K562 (cell line): Measurements from ENCODE around the gene CCDC28B. TPM values are rescaled to one million over a fixed set of nuclear protein-coding genes. Genes with fewer than 3 reads are reported as not detected.

ENCODE experiments used
- ATAC-seq: fragments of 200-7000 bp; cut with Tn5 transposase; 3 replicates; pipeline ENCODE4 v1.9.1; 2020; ENCODE audit warnings: moderate library complexity
- BruUV-seq: library from RNA; stranded (reverse); fragments of 400-500 nt; replicated peaks from 2 replicates; lab custom pipeline; 2021; lab: Mats Ljungman, UMichigan
- CTCF ChIA-PET: fragments of 300-600 bp; formaldehyde crosslinking; extraction: SDS; loops from one replicate; lab custom pipeline; 2021; ENCODE audit warnings: low intra/inter-chr PET ratio; lab: Yijun Ruan, JAX
- POLR2A ChIA-PET: fragments of 300-600, 350-650 bp; sonication (Branson Sonifier 250); formaldehyde crosslinking; extraction: SDS; loops from one replicate; lab custom pipeline; 2021; ENCODE audit warnings: antibody characterized with exemption, inconsistent platforms; lab: Yijun Ruan, JAX
- DNase-seq, 4 experiments: peaks; one replicate each; pipeline versions ENCODE4 v3.0.0 to v3.0.0-alpha.2; 2011 to 2018; ENCODE audit warnings: low spot score in 3 of 4, mixed read lengths in 3 of 4; ENCODE audit errors: extremely low read depth in 1 of 4
- FAIRE-seq: peaks from 2 replicates; lab custom pipeline; 2011; peaks lifted over from hg19 to GRCh38; lab: Jason Lieb, UNC
- H2AFZ ChIP-seq: 2 replicates; pipeline ENCODE4 v1.6.0; 2011; ENCODE audit warnings: low read depth, low read length, control low read depth, inconsistent platforms
- H3K27ac ChIP-seq: fragments of 200-600 bp; 3 replicates; pipeline ENCODE4 v1.8.0; 2011; ENCODE audit warnings: low read depth, mild to moderate bottlenecking, control low read depth, inconsistent platforms, low read length, moderate library complexity, mixed read lengths; ENCODE audit errors: extremely low read depth
- H3K27me3 ChIP-seq, 2 experiments: fragments of 300-600 bp in 1 of 2; 2 replicates in 1 of 2; 3 replicates in 1 of 2; pipeline versions ENCODE4 v1.6.0 to v1.8.0; 2011; ENCODE audit warnings: inconsistent platforms in 2 of 2, low read length in 2 of 2, mild to moderate bottlenecking in 1 of 2, mixed read lengths in 1 of 2, moderate library complexity in 1 of 2; ENCODE audit not compliant: control insufficient read depth in 2 of 2, insufficient read depth in 2 of 2
- H3K36me3 ChIP-seq: fragments of 300-600 bp; 3 replicates; pipeline ENCODE4 v1.8.0; 2011; ENCODE audit warnings: mild to moderate bottlenecking, low read length, inconsistent platforms; ENCODE audit not compliant: control insufficient read depth, insufficient read depth
- H3K4me1 ChIP-seq, 2 experiments: fragments of 200-600 bp in 1 of 2; replicated peaks in 1 of 2; 2 replicates in 1 of 2; 3 replicates in 1 of 2; pipeline versions ENCODE4 v1.5.1 to v1.8.0; 2011; ENCODE audit warnings: inconsistent platforms in 2 of 2, low read length in 2 of 2, mild to moderate bottlenecking in 1 of 2, mixed read lengths in 1 of 2, moderate library complexity in 1 of 2; ENCODE audit not compliant: control insufficient read depth in 2 of 2, insufficient read depth in 2 of 2
- H3K4me2 ChIP-seq: 2 replicates; pipeline ENCODE4 v1.6.1; 2011; ENCODE audit warnings: low read length, control low read depth, inconsistent platforms, mixed read lengths; ENCODE audit not compliant: insufficient read depth
- H3K4me3 ChIP-seq: fragments of 200-600 bp; sonication (generic), shearing (Covaris generic); 2 replicates; pipeline ENCODE4 v1.5.1; 2016; ENCODE audit warnings: control low read depth, inconsistent platforms
- H3K79me2 ChIP-seq: fragments of 200-600 bp; 3 replicates; pipeline ENCODE4 v1.8.0; 2011; ENCODE audit warnings: low read length, inconsistent platforms; ENCODE audit not compliant: control insufficient read depth, insufficient read depth
- H3K9ac ChIP-seq, 2 experiments: 2 replicates each; pipeline versions ENCODE4 v1.6.0 to v1.6.1; 2011; ENCODE audit warnings: low read depth in 2 of 2, low read length in 2 of 2, control low read depth in 1 of 2, inconsistent platforms in 1 of 2, mild to moderate bottlenecking in 1 of 2, mixed read lengths in 1 of 2; ENCODE audit not compliant: insufficient read depth in 1 of 2
- H3K9me1 ChIP-seq: one replicate; pipeline ENCODE4 v1.6.0; 2011; ENCODE audit warnings: inconsistent platforms, mild to moderate bottlenecking, low read length, moderate library complexity; ENCODE audit not compliant: control insufficient read depth, insufficient read depth
- H3K9me3 ChIP-seq: replicated peaks from 2 replicates; pipeline ENCODE4 v1.5.1; 2011; ENCODE audit warnings: low read depth, low read length, inconsistent platforms; ENCODE audit not compliant: control insufficient read depth, insufficient read depth
- H4K20me1 ChIP-seq: replicated peaks from 2 replicates; pipeline ENCODE4 v1.6.1; 2011; ENCODE audit warnings: low read length, inconsistent platforms, mixed read lengths; ENCODE audit not compliant: control insufficient read depth, insufficient read depth
- ARID2 ChIP-seq: fragments of 450-650 bp; IDR thresholded peaks from 2 replicates; pipeline ENCODE4 v1.6.1; 2017; ENCODE audit warnings: antibody characterized with exemption, mild to moderate bottlenecking
- ESRRB ChIP-seq: fragments of 250-450 bp; sonication (Bioruptor Pico); IDR thresholded peaks from 2 replicates; pipeline ENCODE4 v1.5.0; 2020; ENCODE audit warnings: mild to moderate bottlenecking, moderate library complexity, borderline replicate concordance
- KAT7 ChIP-seq: sonication (generic); formaldehyde crosslinking; IDR thresholded peaks from 2 replicates; pipeline ENCODE4 v1.8.0; 2022; ENCODE audit warnings: missing genetic modification reagents, mild to moderate bottlenecking, borderline replicate concordance
- KDM4B ChIP-seq, 2 experiments: fragments of 450-650 bp in 1 of 2; sonication (generic) in 1 of 2; IDR thresholded peaks; 2 replicates each; pipeline ENCODE4 v1.6.1; 2016 to 2017; ENCODE audit warnings: borderline replicate concordance in 2 of 2, antibody characterized with exemption in 1 of 2, low read depth in 1 of 2, mild to moderate bottlenecking in 1 of 2
- KHSRP ChIP-seq: fragments of 450-650 bp; IDR thresholded peaks from 2 replicates; pipeline ENCODE4 v1.6.1; 2017
- MYNN ChIP-seq, 2 experiments: sonication (generic); formaldehyde crosslinking in 1 of 2; IDR thresholded peaks; 2 replicates each; pipeline versions ENCODE4 v1.5.0 to v1.6.1; 2016 to 2020; ENCODE audit warnings: antibody characterized with exemption in 1 of 2, missing genetic modification reagents in 1 of 2
- POLR2A ChIP-seq: fragments of 450-650 bp; conservative IDR thresholded peaks from 2 replicates; pipeline ENCODE4 v1.6.1; 2016
- POLR2AphosphoS2 ChIP-seq: IDR thresholded peaks from 2 replicates; pipeline ENCODE4 v1.6.1; 2012; ENCODE audit warnings: low read length, improper control_type of control experiment
- POLR2G ChIP-seq: fragments of 200-400 bp; formaldehyde crosslinking; IDR thresholded peaks from 2 replicates; pipeline ENCODE4 v1.6.1; 2017; ENCODE audit warnings: low read depth, mild to moderate bottlenecking, antibody characterized with exemption, low read length, moderate library complexity
- RBFOX2 ChIP-seq: fragments of 200-400 bp; formaldehyde crosslinking; IDR thresholded peaks from 2 replicates; pipeline ENCODE4 v1.6.1; 2017; ENCODE audit warnings: low read depth, mild to moderate bottlenecking, low read length, moderate library complexity
- TCF7L2 ChIP-seq: fragments of 150-350 bp; IDR thresholded peaks from 2 replicates; pipeline ENCODE4 v1.6.1; 2016; ENCODE audit warnings: low read depth, mild to moderate bottlenecking, low read length, moderate library complexity
- ZNF184 ChIP-seq: sonication (generic); formaldehyde crosslinking; IDR thresholded peaks from 2 replicates; pipeline ENCODE4 v1.5.0; 2020; ENCODE audit warnings: missing genetic modification reagents
- ZNF282 ChIP-seq: sonication (generic); formaldehyde crosslinking; IDR thresholded peaks from 2 replicates; pipeline ENCODE4 v1.8.1; 2023; ENCODE audit warnings: missing genetic modification reagents
- WGBS: fragments of 100-300 bp; shearing (Covaris generic); methylation state at CpG from one replicate; pipeline ENCODE4 v1.1.6; 2016; ENCODE audit warnings: low coverage, mixed read lengths; ENCODE audit not compliant: insufficient coverage; ENCODE audit errors: missing lambda C conversion rate; 5-methylcytosine and 5-hydroxymethylcytosine counted together
- in situ Hi-C: fragments of 300-500 bp; cut with MboI; formaldehyde crosslinking; loops from 4 replicates; pipeline ENCODE4 v1.15.0; 2018; ENCODE audit warnings: inconsistent platforms, mixed read lengths
- intact Hi-C: fragments of 100-400 bp; cut with micrococcal nuclease; formaldehyde crosslinking; loops from 2 replicates; pipeline ENCODE4 v1.14.2; 2022
- polyA plus RNA-seq, 8 experiments: library from polyadenylated mRNA; depleted of rRNA in 4 of 8; stranded (reverse) in 5 of 8; unstranded in 3 of 8; fragments of >200 nt; fragmentation: Nextera tagmentation in 2 of 8; fragmentation: Illumina TruSeq in 1 of 8; extraction: Ambion mirVana in 2 of 8; extraction: Trizol in 1 of 8; gene quantifications; 2 replicates each; pipeline versions ENCODE4 v1.2.1 to v1.2.3, GENCODE V29; 2011 to 2014; ENCODE audit warnings: inconsistent platforms in 1 of 8, missing spikeins in 1 of 8
- total RNA-seq, 7 experiments: library from RNA; depleted of rRNA in 6 of 7; stranded (reverse); fragments of >200 nt in 6 of 7; fragmentation: Illumina TruSeq in 2 of 7; extraction: Trizol in 2 of 7; gene quantifications; 2 replicates each; pipeline versions ENCODE4 v1.2.1 to v1.2.3, GENCODE V29; 2011 to 2021; ENCODE audit warnings: low replicate concordance in 1 of 7
- TF ChIP-seq, protein P1 (sequence below): fragments of 250-450 bp; sonication (Bioruptor Pico); IDR thresholded peaks from 2 replicates; pipeline ENCODE4 v1.4.0; 2020; ENCODE audit warnings: mild to moderate bottlenecking

The CCDC28B gene
- total and polyA plus RNA-seq, 9 of the 15 experiments (the other 6 are each of a cell fraction or from before 2014, with no cell fraction given) = 5.7 to 54.5 (median 31.7) TPM

DNA sequence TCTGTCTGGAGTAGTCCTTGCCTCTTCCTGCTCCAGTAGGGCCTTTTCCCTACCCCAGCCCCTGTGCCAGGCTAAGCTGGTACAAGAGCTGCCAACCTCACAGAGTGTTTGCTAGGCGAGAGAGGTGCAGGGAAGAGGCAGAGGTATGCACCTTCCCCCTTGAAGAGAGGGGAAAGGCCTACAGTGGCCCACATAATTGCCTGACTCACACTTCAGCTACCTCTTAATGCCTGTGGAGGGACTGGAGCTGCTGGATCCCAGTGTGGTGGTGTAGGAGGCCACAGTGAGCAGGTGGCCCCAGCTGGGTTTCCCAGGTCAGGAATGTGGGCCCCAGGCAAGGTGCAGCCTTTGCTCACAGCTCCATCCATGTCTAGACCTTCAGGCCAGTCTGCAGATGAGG is 3.3 kb upstream of the CCDC28B start:
- ATAC-seq = no peak

DNA sequence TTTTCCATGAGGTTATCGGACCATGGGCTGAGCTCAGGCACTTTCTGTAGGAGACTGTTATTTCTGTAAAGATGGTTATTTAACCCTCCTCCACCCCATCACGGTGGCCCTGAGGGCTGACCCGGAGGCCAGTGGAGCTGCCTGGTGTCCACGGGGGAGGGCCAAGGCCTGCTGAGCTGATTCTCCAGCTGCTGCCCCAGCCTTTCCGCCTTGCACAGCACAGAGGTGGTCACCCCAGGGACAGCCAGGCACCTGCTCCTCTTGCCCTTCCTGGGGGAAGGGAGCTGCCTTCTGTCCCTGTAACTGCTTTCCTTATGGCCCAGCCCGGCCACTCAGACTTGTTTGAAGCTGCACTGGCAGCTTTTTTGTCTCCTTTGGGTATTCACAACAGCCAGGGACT is 2.6 kb upstream of the CCDC28B start:
- Histone ChIP-seq H3K9me1 (peaks cover 3% of the 10 kb centered on the region), H3K9ac (peak overlapping the region in 1 of 2 experiments; percentile 77; a peak in 1 of 4 replicates), H3K4me3 (no peak overlapping the region), H3K36me3 (peaks cover 57% of the 10 kb centered on the region), H2AFZ (no peak overlapping the region), H4K20me1 (no peaks in the 10 kb centered on the region; the same call in none of the 2 replicates), H3K79me2 (peaks cover 13% of the 10 kb centered on the region; the same call in 2 of the 3 replicates), H3K27me3 (no peaks in the 10 kb centered on the region), H3K9me3 (no peaks in the 10 kb centered on the region), H3K4me1 (peaks cover 16 to 39% of the 10 kb centered on the region in 2 experiments), H3K4me2 (no peak overlapping the region), H3K27ac (no peak overlapping the region; the same call in 2 of the 3 replicates)
- TF ChIP-seq KHSRP (no peak), ESRRB (no peak), POLR2G (peak; percentile 75), KDM4B (IDR thresholded peaks at IDR 0.05; ENCODE audit: borderline replicate concordance in 2 of 2, low read depth in 1 of 2) (no peak), RBFOX2 (peak; percentile 59), ARID2 (no peak), TCF7L2 (no peak), KAT7 (no peak)
- TF ChIP-seq, protein P1, sequence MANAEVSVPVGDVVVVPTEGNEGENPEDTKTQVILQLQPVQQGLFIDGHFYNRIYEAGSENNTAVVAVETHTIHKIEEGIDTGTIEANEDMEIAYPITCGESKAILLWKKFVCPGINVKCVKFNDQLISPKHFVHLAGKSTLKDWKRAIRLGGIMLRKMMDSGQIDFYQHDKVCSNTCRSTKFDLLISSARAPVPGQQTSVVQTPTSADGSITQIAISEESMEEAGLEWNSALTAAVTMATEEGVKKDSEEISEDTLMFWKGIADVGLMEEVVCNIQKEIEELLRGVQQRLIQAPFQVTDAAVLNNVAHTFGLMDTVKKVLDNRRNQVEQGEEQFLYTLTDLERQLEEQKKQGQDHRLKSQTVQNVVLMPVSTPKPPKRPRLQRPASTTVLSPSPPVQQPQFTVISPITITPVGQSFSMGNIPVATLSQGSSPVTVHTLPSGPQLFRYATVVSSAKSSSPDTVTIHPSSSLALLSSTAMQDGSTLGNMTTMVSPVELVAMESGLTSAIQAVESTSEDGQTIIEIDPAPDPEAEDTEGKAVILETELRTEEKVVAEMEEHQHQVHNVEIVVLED (CRISPR knock-in tag) = no peak
- ATAC-seq (no peak), DNase-seq (no peak), FAIRE-seq (no peak)
- ChIA-PET POLR2A (interaction anchor here (0.7 to 10.8 kb wide), 11 partner anchors 11 to 138 kb away, joined by 3 to 201 read pairs (median 4); partner anchors contain the start of genes DCDC2B, IQCC, KPNA6 and MARCKSL1), CTCF (no interaction called here)
- 60% methylated on average over 6 of the region's 6 CpGs for WGBS
- intact Hi-C loops (no loop called here), in situ Hi-C loops (no loop called here)
- BruUV-seq = no TSS peak

More for the DNA sequence above, 3.3 kb upstream of the CCDC28B start:
- CTCF ChIA-PET = no interaction called here
- POLR2A ChIA-PET = interaction anchor here (0.6 to 10.8 kb wide), 10 partner anchors 11 to 202 kb away, joined by 3 to 201 read pairs (median 4); partner anchors contain the start of genes DCDC2B, IQCC, MARCKSL1 and TXLNA
- no peak overlapping the region for H2AFZ ChIP-seq
- H4K20me1 ChIP-seq = no peaks in the 10 kb centered on the region; the same call in none of the 2 replicates
- 100% methylated on average over 1 of the region's 1 CpG for WGBS
- 0 out of 2 replicates have a peak, but pooled peaks have one; percentile 10 for TF ChIP-seq MYNN (IDR thresholded peaks at IDR 0.05)
- TF ChIP-seq MYNN (CRISPR knock-in tag; IDR thresholded peaks at IDR 0.05) = no peak
- TF ChIP-seq POLR2AphosphoS2 = 0 out of 2 replicates have a peak, but pooled peaks have one; percentile 79
- no peak for TF ChIP-seq ZNF184 (CRISPR knock-in tag)
- 0 out of 2 replicates have a peak, but pooled peaks have one; percentile 29 for TF ChIP-seq ZNF282 (CRISPR knock-in tag)
- TF ChIP-seq POLR2A = peak; percentile 44; the same call in 1 of the 2 replicates
- H3K27ac ChIP-seq = peak overlapping the region; percentile 7; the same call in 1 of the 3 replicates
- no peak overlapping the region for H3K4me2 ChIP-seq
- peaks cover 12% of the 10 kb centered on the region; the same call in 2 of the 3 replicates for H3K79me2 ChIP-seq
- FAIRE-seq (no peak), DNase-seq (no peak)
- peak overlapping the region in 1 of 2 experiments; percentile 3; a peak in 1 of 4 replicates for H3K9ac ChIP-seq
- H3K27me3 ChIP-seq = no peaks in the 10 kb centered on the region
- no TSS peak for BruUV-seq
- in situ Hi-C loops = no loop called here
- intact Hi-C loops = no loop called here
- H3K4me1 ChIP-seq = peaks cover 11 to 37% of the 10 kb centered on the region in 2 experiments
- H3K36me3 ChIP-seq = peaks cover 65% of the 10 kb centered on the region
- H3K9me1 ChIP-seq = peaks cover 3% of the 10 kb centered on the region
- H3K4me3 ChIP-seq = no peak overlapping the region
- no peaks in the 10 kb centered on the region for H3K9me3 ChIP-seq
